HepG2 (cell line): Measurements from ENCODE around the gene STAG3. TPM values are rescaled to one million over a fixed set of nuclear protein-coding genes. Genes with fewer than 3 reads are reported as not detected.

ENCODE experiments used
- ERF ChIP-seq: IDR thresholded peaks from 2 replicates; pipeline ENCODE4 v1.6.1; 2018; ENCODE audit warnings: missing biosample characterization, missing genetic modification reagents
- KAT8 ChIP-seq: IDR thresholded peaks from 2 replicates; pipeline ENCODE4 v1.6.1; 2016; ENCODE audit warnings: missing genetic modification reagents, missing compliant biosample characterization
- KMT2A ChIP-seq: sonication (generic); formaldehyde crosslinking; IDR thresholded peaks from 2 replicates; pipeline ENCODE4 v1.4.0; 2020; ENCODE audit warnings: missing genetic modification reagents
- MAX ChIP-seq: IDR thresholded peaks from 2 replicates; pipeline ENCODE4 v1.6.1; 2012; ENCODE audit warnings: inconsistent platforms
- NR2F6 ChIP-seq, 2 experiments: IDR thresholded peaks; 2 replicates each; pipeline ENCODE4 v1.6.1; 2016; ENCODE audit warnings: antibody characterized with exemption in 1 of 2, mild to moderate bottlenecking in 1 of 2
- POGZ ChIP-seq: sonication (generic); formaldehyde crosslinking; IDR thresholded peaks from 2 replicates; pipeline ENCODE4 v1.4.0; 2020; ENCODE audit warnings: mild to moderate bottlenecking, missing genetic modification reagents
- RAD21 ChIP-seq: fragments of 450-650 bp; formaldehyde crosslinking; IDR thresholded peaks from 2 replicates; pipeline ENCODE4 v1.5.0; 2020; ENCODE audit warnings: mild to moderate bottlenecking
- SIX1 ChIP-seq: sonication (generic); formaldehyde crosslinking; IDR thresholded peaks from 2 replicates; pipeline ENCODE4 v1.4.0; 2020; ENCODE audit warnings: missing genetic modification reagents, borderline replicate concordance
- THAP11 ChIP-seq: IDR thresholded peaks from 2 replicates; pipeline ENCODE4 v1.6.1; 2016; ENCODE audit warnings: missing biosample characterization, missing genetic modification reagents
- U2AF1 ChIP-seq: fragments of 200-400 bp; formaldehyde crosslinking; optimal IDR thresholded peaks from 2 replicates; pipeline ENCODE3; 2017; ENCODE audit warnings: mild to moderate bottlenecking, low read depth, low read length
- U2AF2 ChIP-seq: fragments of 200-400 bp; formaldehyde crosslinking; IDR thresholded peaks from 2 replicates; pipeline ENCODE4 v1.6.1; 2017; ENCODE audit warnings: low read depth, mild to moderate bottlenecking, low read length
- XBP1 ChIP-seq: sonication (generic); formaldehyde crosslinking; IDR thresholded peaks from 2 replicates; pipeline ENCODE4 v1.5.0; 2020; ENCODE audit warnings: missing genetic modification reagents
- YEATS2 ChIP-seq: sonication (generic); formaldehyde crosslinking; IDR thresholded peaks from 2 replicates; pipeline ENCODE4 v1.4.0; 2020; ENCODE audit warnings: missing genetic modification reagents, borderline replicate concordance
- ZFP1 ChIP-seq: IDR thresholded peaks from 2 replicates; pipeline ENCODE4 v1.6.1; 2016
- ZGPAT ChIP-seq: IDR thresholded peaks from 2 replicates; pipeline ENCODE4 v1.6.1; 2016; ENCODE audit warnings: mild to moderate bottlenecking
- ZNF160 ChIP-seq: sonication (generic); formaldehyde crosslinking; IDR thresholded peaks from 2 replicates; pipeline ENCODE4 v1.8.0; 2022; ENCODE audit warnings: mild to moderate bottlenecking, inconsistent platforms, missing genetic modification reagents
- ZNF276 ChIP-seq: sonication (generic); formaldehyde crosslinking; IDR thresholded peaks from 2 replicates; pipeline ENCODE4 v1.4.0; 2020; ENCODE audit warnings: mild to moderate bottlenecking, low read depth, missing genetic modification reagents
- ZNF501 ChIP-seq: sonication (generic); formaldehyde crosslinking; IDR thresholded peaks from 2 replicates; pipeline ENCODE4 v1.5.1; 2020; ENCODE audit warnings: mild to moderate bottlenecking, moderate library complexity, missing genetic modification reagents
- ZNF530 ChIP-seq: sonication (generic); formaldehyde crosslinking; IDR thresholded peaks from 2 replicates; pipeline ENCODE4 v1.5.0; 2020; ENCODE audit warnings: low read depth, mild to moderate bottlenecking, missing genetic modification reagents
- polyA plus RNA-seq, 8 experiments: library from polyadenylated mRNA; depleted of rRNA in 3 of 8; stranded (reverse) in 7 of 8; unstranded in 1 of 8; fragments of >200 nt; fragmentation: Illumina TruSeq in 4 of 8; extraction: Trizol in 4 of 8; gene quantifications; 2 replicates each; pipeline versions ENCODE4 v1.2.1 to v1.2.3, GENCODE V29; 2011 to 2016; ENCODE audit warnings: low read depth in 4 of 8, missing spikeins in 1 of 8, mixed read lengths in 1 of 8; ENCODE audit not compliant: insufficient read depth in 1 of 8
- total RNA-seq, 5 experiments: library from RNA; depleted of rRNA; stranded (reverse); fragments of >200 nt; fragmentation: Illumina TruSeq; extraction: Trizol; gene quantifications; 2 replicates each; pipeline ENCODE4 v1.2.3, GENCODE V29; 2016; ENCODE audit warnings: low read depth in 1 of 5
- TF ChIP-seq, protein P1 (sequence below): sonication (generic); formaldehyde crosslinking; IDR thresholded peaks from 2 replicates; pipeline ENCODE4 v1.4.0; 2020; ENCODE audit warnings: missing genetic modification reagents, borderline replicate concordance
- TF ChIP-seq, protein P2 (sequence below): sonication (generic); formaldehyde crosslinking; IDR thresholded peaks from 2 replicates; pipeline ENCODE4 v1.8.0; 2022; ENCODE audit warnings: mild to moderate bottlenecking, missing genetic modification reagents
- TF ChIP-seq, protein P3 (sequence below): sonication (generic); formaldehyde crosslinking; IDR thresholded peaks from 2 replicates; pipeline ENCODE4 v1.5.0; 2020; ENCODE audit warnings: mild to moderate bottlenecking, missing genetic modification reagents

Gene STAG3
- total and polyA plus RNA-seq, 2 of the 13 experiments (the other 11 are each of a cell fraction or from before 2014, with no cell fraction given), result 0.09 to 0.33 TPM

DNA sequence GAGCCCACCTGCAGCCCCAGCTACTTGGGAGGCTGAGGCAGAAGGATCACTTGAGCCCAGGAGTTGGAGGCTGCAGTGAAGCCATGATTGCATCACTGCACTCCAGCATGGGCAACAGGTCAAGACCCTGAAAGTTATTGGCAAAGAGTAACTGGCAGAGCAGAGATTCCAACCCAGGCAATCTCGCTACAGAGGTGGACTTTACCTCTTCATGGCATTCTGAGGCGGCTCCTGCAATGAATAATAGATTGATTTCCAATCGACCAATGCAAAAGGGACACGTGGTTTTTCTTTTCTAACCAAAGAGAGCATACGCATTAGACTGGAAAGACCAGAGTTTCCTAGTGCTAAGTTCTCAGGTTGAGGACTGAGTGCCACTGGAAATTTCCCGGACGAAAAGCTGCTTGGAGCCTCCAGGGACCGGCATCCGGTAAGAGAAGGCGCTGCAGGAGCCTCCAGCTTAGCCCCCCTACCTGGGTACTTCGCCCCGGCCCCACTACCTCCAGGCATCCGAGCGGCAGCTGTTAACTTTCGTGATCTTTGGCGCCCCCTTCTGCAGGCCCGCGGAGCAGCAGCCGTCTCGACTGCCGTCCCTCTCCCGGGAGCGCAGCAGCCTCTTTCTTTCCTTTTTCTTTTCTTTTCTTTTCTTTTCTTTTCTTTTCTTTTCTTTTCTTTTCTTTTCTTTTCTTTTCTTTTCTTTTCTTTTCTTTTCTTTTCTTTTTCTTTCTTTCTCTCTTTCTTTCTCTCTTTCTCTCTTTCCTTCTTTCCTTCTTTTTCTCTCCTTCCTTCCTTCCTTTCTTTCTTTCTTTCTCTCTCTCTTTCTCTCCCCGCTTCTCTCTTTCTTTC lies 46.9 kb upstream of the STAG3 start (continued):
- TF ChIP-seq, protein P1, sequence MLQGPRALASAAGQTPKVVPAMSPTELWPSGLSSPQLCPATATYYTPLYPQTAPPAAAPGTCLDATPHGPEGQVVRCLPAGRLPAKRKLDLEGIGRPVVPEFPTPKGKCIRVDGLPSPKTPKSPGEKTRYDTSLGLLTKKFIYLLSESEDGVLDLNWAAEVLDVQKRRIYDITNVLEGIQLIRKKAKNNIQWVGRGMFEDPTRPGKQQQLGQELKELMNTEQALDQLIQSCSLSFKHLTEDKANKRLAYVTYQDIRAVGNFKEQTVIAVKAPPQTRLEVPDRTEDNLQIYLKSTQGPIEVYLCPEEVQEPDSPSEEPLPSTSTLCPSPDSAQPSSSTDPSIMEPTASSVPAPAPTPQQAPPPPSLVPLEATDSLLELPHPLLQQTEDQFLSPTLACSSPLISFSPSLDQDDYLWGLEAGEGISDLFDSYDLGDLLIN (CRISPR knock-in tag), result no peak
- TF ChIP-seq U2AF2 (peak; percentile 95), KAT8 (CRISPR knock-in tag) (0 out of 2 replicates have a peak, but pooled peaks have one; percentile 15), ZNF530 (no peak), ZNF160 (CRISPR knock-in tag) (no peak), RAD21 (CRISPR knock-in tag) (peak; percentile 81), ZFP1 (CRISPR knock-in tag) (no peak), ZNF276 (no peak), ZNF501 (peak; percentile 67), THAP11 (CRISPR knock-in tag) (0 out of 2 replicates have a peak, but pooled peaks have one; percentile 29), SIX1 (CRISPR knock-in tag) (no peak), U2AF1 (peak; percentile 79), NR2F6 (IDR thresholded peaks at IDR 0.05) (peak; percentile 43; the same call in 1 of the 2 replicates), NR2F6 (CRISPR knock-in tag; IDR thresholded peaks at IDR 0.05) (peak; percentile 47), ERF (CRISPR knock-in tag) (peak; percentile 39; the same call in 1 of the 2 replicates), KMT2A (0 out of 2 replicates have a peak, but pooled peaks have one; percentile 34), XBP1 (CRISPR knock-in tag) (peak; percentile 96), YEATS2 (CRISPR knock-in tag) (peak; percentile 52), ZGPAT (CRISPR knock-in tag) (peak; percentile 60; the same call in 1 of the 2 replicates), MAX (peak; percentile 38; the same call in 1 of the 2 replicates), POGZ (no peak)
- TF ChIP-seq, protein P2, sequence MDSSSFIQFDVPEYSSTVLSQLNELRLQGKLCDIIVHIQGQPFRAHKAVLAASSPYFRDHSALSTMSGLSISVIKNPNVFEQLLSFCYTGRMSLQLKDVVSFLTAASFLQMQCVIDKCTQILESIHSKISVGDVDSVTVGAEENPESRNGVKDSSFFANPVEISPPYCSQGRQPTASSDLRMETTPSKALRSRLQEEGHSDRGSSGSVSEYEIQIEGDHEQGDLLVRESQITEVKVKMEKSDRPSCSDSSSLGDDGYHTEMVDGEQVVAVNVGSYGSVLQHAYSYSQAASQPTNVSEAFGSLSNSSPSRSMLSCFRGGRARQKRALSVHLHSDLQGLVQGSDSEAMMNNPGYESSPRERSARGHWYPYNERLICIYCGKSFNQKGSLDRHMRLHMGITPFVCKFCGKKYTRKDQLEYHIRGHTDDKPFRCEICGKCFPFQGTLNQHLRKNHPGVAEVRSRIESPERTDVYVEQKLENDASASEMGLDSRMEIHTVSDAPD, result 0 out of 2 replicates have a peak, but pooled peaks have one; percentile 31
- TF ChIP-seq, protein P3, sequence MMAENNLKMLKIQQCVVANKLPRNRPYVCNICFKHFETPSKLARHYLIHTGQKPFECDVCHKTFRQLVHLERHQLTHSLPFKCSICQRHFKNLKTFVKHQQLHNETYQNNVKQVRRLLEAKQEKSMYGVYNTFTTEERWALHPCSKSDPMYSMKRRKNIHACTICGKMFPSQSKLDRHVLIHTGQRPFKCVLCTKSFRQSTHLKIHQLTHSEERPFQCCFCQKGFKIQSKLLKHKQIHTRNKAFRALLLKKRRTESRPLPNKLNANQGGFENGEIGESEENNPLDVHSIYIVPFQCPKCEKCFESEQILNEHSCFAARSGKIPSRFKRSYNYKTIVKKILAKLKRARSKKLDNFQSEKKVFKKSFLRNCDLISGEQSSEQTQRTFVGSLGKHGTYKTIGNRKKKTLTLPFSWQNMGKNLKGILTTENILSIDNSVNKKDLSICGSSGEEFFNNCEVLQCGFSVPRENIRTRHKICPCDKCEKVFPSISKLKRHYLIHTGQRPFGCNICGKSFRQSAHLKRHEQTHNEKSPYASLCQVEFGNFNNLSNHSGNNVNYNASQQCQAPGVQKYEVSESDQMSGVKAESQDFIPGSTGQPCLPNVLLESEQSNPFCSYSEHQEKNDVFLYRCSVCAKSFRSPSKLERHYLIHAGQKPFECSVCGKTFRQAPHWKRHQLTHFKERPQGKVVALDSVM (CRISPR knock-in tag), result peak; percentile 100
